Astrocyte (in vitro differentiated cells and primary cell): Measurements from ENCODE around the gene PRR12.

ENCODE experiments used
- EZH2 ChIP-seq: IDR thresholded peaks from 2 replicates; pipeline ENCODE4 v1.6.1; 2012; ENCODE audit warnings: mild to moderate bottlenecking, low read length, inconsistent platforms; ENCODE audit not compliant: insufficient read depth
- TF ChIP-seq, protein P1 (sequence below): IDR thresholded peaks from 2 replicates; pipeline ENCODE4 v1.5.1; 2011; ENCODE audit warnings: low read depth, mild to moderate bottlenecking, inconsistent platforms, low read length, moderate library complexity; ENCODE audit not compliant: insufficient read depth

DNA sequence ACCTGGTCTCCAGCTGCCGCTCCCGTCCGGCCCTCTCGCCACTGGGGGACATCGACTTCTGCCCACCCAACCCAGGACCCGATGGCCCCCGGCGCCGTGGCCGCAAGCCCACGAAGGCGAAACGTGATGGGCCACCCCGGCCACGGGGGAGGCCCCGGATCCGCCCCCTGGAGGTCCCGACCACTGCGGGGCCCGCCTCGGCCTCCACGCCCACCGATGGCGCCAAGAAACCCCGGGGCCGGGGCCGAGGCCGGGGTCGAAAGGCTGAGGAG, 6.7 kb downstream of the PRR12 start:
- TF ChIP-seq, protein P1, sequence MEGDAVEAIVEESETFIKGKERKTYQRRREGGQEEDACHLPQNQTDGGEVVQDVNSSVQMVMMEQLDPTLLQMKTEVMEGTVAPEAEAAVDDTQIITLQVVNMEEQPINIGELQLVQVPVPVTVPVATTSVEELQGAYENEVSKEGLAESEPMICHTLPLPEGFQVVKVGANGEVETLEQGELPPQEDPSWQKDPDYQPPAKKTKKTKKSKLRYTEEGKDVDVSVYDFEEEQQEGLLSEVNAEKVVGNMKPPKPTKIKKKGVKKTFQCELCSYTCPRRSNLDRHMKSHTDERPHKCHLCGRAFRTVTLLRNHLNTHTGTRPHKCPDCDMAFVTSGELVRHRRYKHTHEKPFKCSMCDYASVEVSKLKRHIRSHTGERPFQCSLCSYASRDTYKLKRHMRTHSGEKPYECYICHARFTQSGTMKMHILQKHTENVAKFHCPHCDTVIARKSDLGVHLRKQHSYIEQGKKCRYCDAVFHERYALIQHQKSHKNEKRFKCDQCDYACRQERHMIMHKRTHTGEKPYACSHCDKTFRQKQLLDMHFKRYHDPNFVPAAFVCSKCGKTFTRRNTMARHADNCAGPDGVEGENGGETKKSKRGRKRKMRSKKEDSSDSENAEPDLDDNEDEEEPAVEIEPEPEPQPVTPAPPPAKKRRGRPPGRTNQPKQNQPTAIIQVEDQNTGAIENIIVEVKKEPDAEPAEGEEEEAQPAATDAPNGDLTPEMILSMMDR: no peak
- no peak for TF ChIP-seq EZH2
